ENCODE results near the gene SSMEM1. TPM values are rescaled to one million over a fixed set of nuclear protein-coding genes. Genes with fewer than 3 reads are reported as not detected.
"Not testable (repeated sequence)": the region's sequence is repeated elsewhere in the genome, so short reads cannot be mapped to it uniquely, and the experiment has no call there.

Gene SSMEM1
- total and polyA plus RNA-seq, 4 donors = not detected

GRCh38 chr7:130224210-130224609 is 16.6 kb downstream of the SSMEM1 start:
- no peak overlapping the region for H3K4me3 ChIP-seq (ENCODE audit: low read depth in 1 of 3, low read length in 3 of 3)
- H3K9me3 ChIP-seq (ENCODE audit: control insufficient read depth in 4 of 4, low read length in 3 of 4) = no peaks in the 10 kb centered on the region
- H3K27ac ChIP-seq (ENCODE audit: low read depth in 1 of 2, low read length in 2 of 2) = no peak overlapping the region
- H3K4me1 ChIP-seq (ENCODE audit: control insufficient read depth in 4 of 4, insufficient read depth in 4 of 4, low read length in 3 of 4) = no peaks in the 10 kb centered on the region
- no peak overlapping the region for H3K9ac ChIP-seq (ENCODE audit: low read depth in 1 of 2, low read length in 2 of 2)
- WGBS = 89% methylated on average over 5 of the region's 5 CpGs
- no peaks in the 10 kb centered on the region for H3K27me3 ChIP-seq (ENCODE audit: control insufficient read depth in 4 of 4, insufficient read depth in 4 of 4, low read length in 3 of 4)
- DNase-seq (ENCODE audit: low spot score) = no peak
- H3K36me3 ChIP-seq (ENCODE audit: control insufficient read depth in 4 of 4, insufficient read depth in 3 of 4, low read depth in 1 of 4, low read length in 3 of 4) = no peaks in the 10 kb centered on the region
- TF ChIP-seq, protein P1, sequence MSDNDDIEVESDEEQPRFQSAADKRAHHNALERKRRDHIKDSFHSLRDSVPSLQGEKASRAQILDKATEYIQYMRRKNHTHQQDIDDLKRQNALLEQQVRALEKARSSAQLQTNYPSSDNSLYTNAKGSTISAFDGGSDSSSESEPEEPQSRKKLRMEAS (IDR thresholded peaks at IDR 0.05) = no peak
- TF ChIP-seq FOXA2 (IDR thresholded peaks at IDR 0.05) (no peak), JUND (IDR thresholded peaks at IDR 0.05) (no peak), SP1 (IDR thresholded peaks at IDR 0.05) (no peak), HNF4A (conservative IDR thresholded peaks at IDR 0.05) (no peak), YY1 (IDR thresholded peaks at IDR 0.05) (no peak), TAF1 (conservative IDR thresholded peaks at IDR 0.05) (no peak), GABPA (IDR thresholded peaks at IDR 0.05 in 1 of 2, conservative IDR thresholded peaks at IDR 0.05 in 1 of 2) (no peak), RAD21 (IDR thresholded peaks at IDR 0.05) (no peak), HNF4G (IDR thresholded peaks at IDR 0.05) (no peak), FOXA1 (IDR thresholded peaks at IDR 0.05) (no peak), EGR1 (IDR thresholded peaks at IDR 0.05; ENCODE audit: low read depth in 2 of 2) (no peak), RXRA (IDR thresholded peaks at IDR 0.05) (no peak)
- TF ChIP-seq, protein P2, sequence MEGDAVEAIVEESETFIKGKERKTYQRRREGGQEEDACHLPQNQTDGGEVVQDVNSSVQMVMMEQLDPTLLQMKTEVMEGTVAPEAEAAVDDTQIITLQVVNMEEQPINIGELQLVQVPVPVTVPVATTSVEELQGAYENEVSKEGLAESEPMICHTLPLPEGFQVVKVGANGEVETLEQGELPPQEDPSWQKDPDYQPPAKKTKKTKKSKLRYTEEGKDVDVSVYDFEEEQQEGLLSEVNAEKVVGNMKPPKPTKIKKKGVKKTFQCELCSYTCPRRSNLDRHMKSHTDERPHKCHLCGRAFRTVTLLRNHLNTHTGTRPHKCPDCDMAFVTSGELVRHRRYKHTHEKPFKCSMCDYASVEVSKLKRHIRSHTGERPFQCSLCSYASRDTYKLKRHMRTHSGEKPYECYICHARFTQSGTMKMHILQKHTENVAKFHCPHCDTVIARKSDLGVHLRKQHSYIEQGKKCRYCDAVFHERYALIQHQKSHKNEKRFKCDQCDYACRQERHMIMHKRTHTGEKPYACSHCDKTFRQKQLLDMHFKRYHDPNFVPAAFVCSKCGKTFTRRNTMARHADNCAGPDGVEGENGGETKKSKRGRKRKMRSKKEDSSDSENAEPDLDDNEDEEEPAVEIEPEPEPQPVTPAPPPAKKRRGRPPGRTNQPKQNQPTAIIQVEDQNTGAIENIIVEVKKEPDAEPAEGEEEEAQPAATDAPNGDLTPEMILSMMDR (IDR thresholded peaks at IDR 0.05; ENCODE audit: low read depth, low read length, missing input control) = no peak
- TF ChIP-seq, protein P3, sequence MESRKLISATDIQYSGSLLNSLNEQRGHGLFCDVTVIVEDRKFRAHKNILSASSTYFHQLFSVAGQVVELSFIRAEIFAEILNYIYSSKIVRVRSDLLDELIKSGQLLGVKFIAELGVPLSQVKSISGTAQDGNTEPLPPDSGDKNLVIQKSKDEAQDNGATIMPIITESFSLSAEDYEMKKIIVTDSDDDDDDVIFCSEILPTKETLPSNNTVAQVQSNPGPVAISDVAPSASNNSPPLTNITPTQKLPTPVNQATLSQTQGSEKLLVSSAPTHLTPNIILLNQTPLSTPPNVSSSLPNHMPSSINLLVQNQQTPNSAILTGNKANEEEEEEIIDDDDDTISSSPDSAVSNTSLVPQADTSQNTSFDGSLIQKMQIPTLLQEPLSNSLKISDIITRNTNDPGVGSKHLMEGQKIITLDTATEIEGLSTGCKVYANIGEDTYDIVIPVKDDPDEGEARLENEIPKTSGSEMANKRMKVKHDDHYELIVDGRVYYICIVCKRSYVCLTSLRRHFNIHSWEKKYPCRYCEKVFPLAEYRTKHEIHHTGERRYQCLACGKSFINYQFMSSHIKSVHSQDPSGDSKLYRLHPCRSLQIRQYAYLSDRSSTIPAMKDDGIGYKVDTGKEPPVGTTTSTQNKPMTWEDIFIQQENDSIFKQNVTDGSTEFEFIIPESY (IDR thresholded peaks at IDR 0.05) = no peak

DNA sequence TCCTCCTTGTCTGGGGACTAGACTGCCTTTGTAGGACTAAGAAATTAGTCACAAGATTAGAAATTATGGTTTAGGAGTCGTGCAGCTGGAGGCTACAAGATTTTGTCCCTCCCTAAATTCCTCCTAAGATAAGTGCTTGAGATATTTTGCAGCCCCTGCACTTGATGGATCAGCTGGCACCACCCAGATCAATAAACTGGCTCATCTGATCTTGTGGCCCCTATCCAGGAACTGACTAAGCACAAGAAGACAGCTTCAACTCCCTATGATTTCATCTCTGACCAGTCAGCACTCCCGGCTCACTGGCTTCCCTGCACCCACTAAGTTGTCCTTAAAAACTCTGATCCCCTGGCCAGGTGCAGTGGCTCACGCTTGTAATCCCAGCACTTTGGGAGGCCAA is 17.3 kb downstream of the SSMEM1 start:
- not testable (repeated sequence) for H3K9me3 ChIP-seq (ENCODE audit: control insufficient read depth in 4 of 4, low read length in 3 of 4); H3K27me3 ChIP-seq (ENCODE audit: control insufficient read depth in 4 of 4, insufficient read depth in 4 of 4, low read length in 3 of 4); DNase-seq (ENCODE audit: low spot score); H3K27ac ChIP-seq (ENCODE audit: low read depth in 1 of 2, low read length in 2 of 2); H3K36me3 ChIP-seq (ENCODE audit: control insufficient read depth in 4 of 4, insufficient read depth in 3 of 4, low read depth in 1 of 4, low read length in 3 of 4); H3K9ac ChIP-seq (ENCODE audit: low read depth in 1 of 2, low read length in 2 of 2); H3K4me3 ChIP-seq (ENCODE audit: low read depth in 1 of 3, low read length in 3 of 3); H3K4me1 ChIP-seq (ENCODE audit: control insufficient read depth in 4 of 4, insufficient read depth in 4 of 4, low read length in 3 of 4)
- 82% methylated on average over 3 of the region's 3 CpGs for WGBS

GRCh38 chr7:130226333-130226732 is 18.7 kb downstream of the SSMEM1 start:
- DNase-seq (ENCODE audit: low spot score) = no peak
- Histone ChIP-seq H3K9ac (ENCODE audit: low read depth in 1 of 2, low read length in 2 of 2) (no peak overlapping the region), H3K9me3 (ENCODE audit: control insufficient read depth in 4 of 4, low read length in 3 of 4) (no peaks in the 10 kb centered on the region), H3K27me3 (ENCODE audit: control insufficient read depth in 4 of 4, insufficient read depth in 4 of 4, low read length in 3 of 4) (no peaks in the 10 kb centered on the region), H3K36me3 (ENCODE audit: control insufficient read depth in 4 of 4, insufficient read depth in 3 of 4, low read depth in 1 of 4, low read length in 3 of 4) (no peaks in the 10 kb centered on the region), H3K4me3 (ENCODE audit: low read depth in 1 of 3, low read length in 3 of 3) (no peak overlapping the region), H3K4me1 (ENCODE audit: control insufficient read depth in 4 of 4, insufficient read depth in 4 of 4, low read length in 3 of 4) (no peaks in the 10 kb centered on the region), H3K27ac (ENCODE audit: low read depth in 1 of 2, low read length in 2 of 2) (no peak overlapping the region)
- 94% methylated on average over 1 of the region's 1 CpG for WGBS
- TF ChIP-seq TAF1 (conservative IDR thresholded peaks at IDR 0.05) = no peak
- no peak for TF ChIP-seq JUND (IDR thresholded peaks at IDR 0.05)
- TF ChIP-seq, protein P4, sequence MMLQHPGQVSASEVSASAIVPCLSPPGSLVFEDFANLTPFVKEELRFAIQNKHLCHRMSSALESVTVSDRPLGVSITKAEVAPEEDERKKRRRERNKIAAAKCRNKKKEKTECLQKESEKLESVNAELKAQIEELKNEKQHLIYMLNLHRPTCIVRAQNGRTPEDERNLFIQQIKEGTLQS (IDR thresholded peaks at IDR 0.05) = no peak
- TF ChIP-seq, protein P2 (IDR thresholded peaks at IDR 0.05; ENCODE audit: low read depth, low read length, missing input control) = no peak
- TF ChIP-seq YY1 (IDR thresholded peaks at IDR 0.05) = no peak
- no peak for TF ChIP-seq FOXA1 (IDR thresholded peaks at IDR 0.05)
- TF ChIP-seq SP1 (IDR thresholded peaks at IDR 0.05) = no peak
- no peak for TF ChIP-seq GABPA (IDR thresholded peaks at IDR 0.05 in 1 of 2, conservative IDR thresholded peaks at IDR 0.05 in 1 of 2)
- TF ChIP-seq HNF4G (IDR thresholded peaks at IDR 0.05) = no peak
- TF ChIP-seq, protein P1 (IDR thresholded peaks at IDR 0.05) = no peak
- no peak for TF ChIP-seq HNF4A (conservative IDR thresholded peaks at IDR 0.05)
- TF ChIP-seq, protein P3 (IDR thresholded peaks at IDR 0.05) = no peak
